HepG2 (cell line): Measurements from ENCODE around the gene UBB. TPM values are rescaled to one million over a fixed set of nuclear protein-coding genes. Genes with fewer than 3 reads are reported as not detected.

Source experiments
- CREB3 ChIP-seq: sonication (generic); formaldehyde crosslinking; IDR thresholded peaks from 2 replicates; pipeline ENCODE4 v1.5.0; 2020; ENCODE audit warnings: missing genetic modification reagents
- FOXO1 ChIP-seq: sonication (generic); formaldehyde crosslinking; IDR thresholded peaks from 2 replicates; pipeline ENCODE4 v1.4.0; 2020; ENCODE audit warnings: missing genetic modification reagents
- MAFG ChIP-seq: sonication (generic); formaldehyde crosslinking; IDR thresholded peaks from 2 replicates; pipeline ENCODE4 v1.5.1; 2020; ENCODE audit warnings: mild to moderate bottlenecking, missing genetic modification reagents
- MXD4 ChIP-seq: IDR thresholded peaks from 2 replicates; pipeline ENCODE4 v1.6.1; 2016; ENCODE audit warnings: mild to moderate bottlenecking, missing biosample characterization, missing genetic modification reagents
- NCOA5 ChIP-seq: sonication (generic); formaldehyde crosslinking; IDR thresholded peaks from 2 replicates; pipeline ENCODE4 v1.4.0; 2020; ENCODE audit warnings: missing genetic modification reagents
- RNF219 ChIP-seq: sonication (generic); formaldehyde crosslinking; IDR thresholded peaks from 2 replicates; pipeline ENCODE4 v1.5.0; 2020; ENCODE audit warnings: mild to moderate bottlenecking, missing genetic modification reagents
- SIN3B ChIP-seq: fragments of 150-350 bp; IDR thresholded peaks from 2 replicates; pipeline ENCODE4 v1.6.1; 2014; ENCODE audit warnings: low read length
- TEF ChIP-seq: sonication (generic); formaldehyde crosslinking; IDR thresholded peaks from 2 replicates; pipeline ENCODE4 v1.5.0; 2020; ENCODE audit warnings: missing genetic modification reagents
- TFE3 ChIP-seq: IDR thresholded peaks from 2 replicates; pipeline ENCODE4 v1.6.1; 2016
- THYN1 ChIP-seq: sonication (generic); formaldehyde crosslinking; IDR thresholded peaks from 2 replicates; pipeline ENCODE4 v1.8.1; 2023; ENCODE audit warnings: low read depth, mild to moderate bottlenecking, moderate library complexity, missing genetic modification reagents, borderline replicate concordance
- TRIM22 ChIP-seq: fragments of 450-650 bp; IDR thresholded peaks from 2 replicates; pipeline ENCODE4 v1.6.1; 2017
- U2AF1 ChIP-seq: fragments of 200-400 bp; formaldehyde crosslinking; optimal IDR thresholded peaks from 2 replicates; pipeline ENCODE3; 2017; ENCODE audit warnings: mild to moderate bottlenecking, low read depth, low read length
- XBP1 ChIP-seq: sonication (generic); formaldehyde crosslinking; IDR thresholded peaks from 2 replicates; pipeline ENCODE4 v1.5.0; 2020; ENCODE audit warnings: missing genetic modification reagents
- ZFAT ChIP-seq: sonication (generic); formaldehyde crosslinking; conservative IDR thresholded peaks from 2 replicates; pipeline ENCODE4 v1.8.1; 2023; ENCODE audit warnings: missing genetic modification reagents, inconsistent platforms
- ZNF280B ChIP-seq: sonication (generic); formaldehyde crosslinking; IDR thresholded peaks from 2 replicates; pipeline ENCODE4 v1.5.0; 2020; ENCODE audit warnings: missing genetic modification reagents, mild to moderate bottlenecking, borderline replicate concordance
- ZNF503 ChIP-seq: sonication (generic); formaldehyde crosslinking; IDR thresholded peaks from 2 replicates; pipeline ENCODE4 v1.4.0; 2020; ENCODE audit warnings: missing genetic modification reagents
- ZNF670 ChIP-seq: sonication (generic); formaldehyde crosslinking; IDR thresholded peaks from 2 replicates; pipeline ENCODE4 v1.8.0; 2022; ENCODE audit warnings: mild to moderate bottlenecking, missing genetic modification reagents, borderline replicate concordance
- ZNF776 ChIP-seq: sonication (generic); formaldehyde crosslinking; IDR thresholded peaks from 2 replicates; pipeline ENCODE4 v1.4.0; 2020; ENCODE audit warnings: mild to moderate bottlenecking, missing genetic modification reagents
- ZNF816 ChIP-seq: sonication (generic); formaldehyde crosslinking; IDR thresholded peaks from 2 replicates; pipeline ENCODE4 v1.8.0; 2022; ENCODE audit warnings: missing genetic modification reagents, mild to moderate bottlenecking, borderline replicate concordance
- polyA plus RNA-seq, 8 experiments: library from polyadenylated mRNA; depleted of rRNA in 3 of 8; stranded (reverse) in 7 of 8; unstranded in 1 of 8; fragments of >200 nt; fragmentation: Illumina TruSeq in 4 of 8; extraction: Trizol in 4 of 8; gene quantifications; 2 replicates each; pipeline versions ENCODE4 v1.2.1 to v1.2.3, GENCODE V29; 2011 to 2016; ENCODE audit warnings: low read depth in 4 of 8, missing spikeins in 1 of 8, mixed read lengths in 1 of 8; ENCODE audit not compliant: insufficient read depth in 1 of 8
- total RNA-seq, 5 experiments: library from RNA; depleted of rRNA; stranded (reverse); fragments of >200 nt; fragmentation: Illumina TruSeq; extraction: Trizol; gene quantifications; 2 replicates each; pipeline ENCODE4 v1.2.3, GENCODE V29; 2016; ENCODE audit warnings: low read depth in 1 of 5

The UBB gene
- total and polyA plus RNA-seq, 2 of the 13 experiments (the other 11 are each of a cell fraction or from before 2014, with no cell fraction given): 1,130 to 2,066 TPM

GRCh38 chr17:16415031-16415924 is 34.4 kb downstream of the UBB start, which contains the start of gene TRPV2 (continued):
- TF ChIP-seq ZNF503 (CRISPR knock-in tag): no peak
- TF ChIP-seq RNF219 (CRISPR knock-in tag): no peak
- no peak for TF ChIP-seq TRIM22
- TF ChIP-seq TFE3 (CRISPR knock-in tag): no peak
- TF ChIP-seq ZNF280B: no peak
- TF ChIP-seq THYN1 (CRISPR knock-in tag): no peak
- no peak for TF ChIP-seq XBP1 (CRISPR knock-in tag)
- no peak for TF ChIP-seq ZFAT
- TF ChIP-seq TEF (CRISPR knock-in tag): no peak
- TF ChIP-seq ZNF816 (CRISPR knock-in tag): no peak
- no peak for TF ChIP-seq MAFG (CRISPR knock-in tag)
- no peak for TF ChIP-seq NCOA5 (CRISPR knock-in tag)
- TF ChIP-seq SIN3B: no peak
- 0 out of 2 replicates have a peak, but pooled peaks have one; percentile 19 for TF ChIP-seq ZNF670
- TF ChIP-seq CREB3 (CRISPR knock-in tag): no peak
- TF ChIP-seq MXD4: no peak
- TF ChIP-seq U2AF1: no peak
- TF ChIP-seq ZNF776 (CRISPR knock-in tag): no peak; the same call in 1 of the 2 replicates
- TF ChIP-seq FOXO1: no peak
